NCI-H2081 (cell line): ENCODE data around the gene ZNF468.
A peak's percentile ranks its signal among the peaks of the same experiment; 100 is the strongest.
"Not testable (repeated sequence)": the region's sequence is repeated elsewhere in the genome, so short reads cannot be mapped to it uniquely, and the experiment has no call there.

Source experiments
- DNase-seq, 2 experiments: peaks; one replicate each; lab custom pipeline; 2025; lab: John Stamatoyannopoulos, UW

Gene ZNF468

GRCh38 chr19:52825765-52826164 lies 31.7 kb downstream of the ZNF468 start:
- DNase-seq, result no peak

- DNase-seq, result no peak
Observed at GRCh38 chr19:52823676-52824075, 33.7 kb downstream of the ZNF468 start.

- DNase-seq, result peak; percentile 30 to 47
Observed at GRCh38 chr19:52821204-52821960, 36.0 kb downstream of the ZNF468 start, which contains the start of gene ZNF28. ZNF28 (minus strand) TSS chr19:52821633; CDS start chr19:52817958, 3,675 bp downstream.

DNA sequence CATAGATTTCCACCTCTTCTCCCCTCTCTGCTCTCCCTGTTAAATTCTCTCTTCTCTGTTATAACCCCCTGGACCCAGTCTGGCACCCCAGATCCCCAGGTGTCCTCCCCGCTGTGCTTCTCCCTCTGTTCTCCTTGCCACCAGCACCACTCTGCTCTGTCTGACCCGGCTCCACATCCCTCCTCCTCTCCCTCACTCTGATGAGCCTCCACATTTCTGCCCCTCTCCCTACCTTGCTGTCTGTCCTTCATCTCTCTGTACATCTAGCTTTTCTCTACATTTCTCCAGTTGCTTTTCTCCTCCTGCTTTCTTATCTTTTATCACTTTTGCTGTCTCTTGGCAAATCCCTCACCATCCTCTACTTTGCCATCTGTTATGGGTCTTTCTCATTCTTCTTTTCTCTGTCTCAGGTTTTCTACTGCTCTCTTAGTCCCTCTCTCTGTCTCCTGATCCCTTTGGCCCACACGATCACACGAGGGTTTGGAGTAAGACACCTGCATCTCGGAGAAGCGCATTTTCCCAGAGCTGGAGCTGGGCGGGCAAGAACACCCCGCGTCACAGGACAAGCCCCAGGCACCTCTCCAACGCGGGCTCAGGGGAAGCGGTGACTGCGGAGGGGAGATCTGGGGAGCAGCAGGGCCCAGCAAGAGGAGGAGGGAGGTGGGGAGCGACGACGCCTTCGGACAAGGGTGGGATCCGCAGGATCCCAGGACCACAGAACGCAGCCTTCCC lies 36.8 kb downstream of the ZNF468 start:
- not testable (repeated sequence) for DNase-seq

- DNase-seq, result no peak
Observed at GRCh38 chr19:52809801-52810200, 47.6 kb downstream of the ZNF468 start.

- DNase-seq, result not testable (repeated sequence)
Observed at GRCh38 chr19:52799950-52800640, 57.3 kb downstream of the ZNF468 start.

DNA sequence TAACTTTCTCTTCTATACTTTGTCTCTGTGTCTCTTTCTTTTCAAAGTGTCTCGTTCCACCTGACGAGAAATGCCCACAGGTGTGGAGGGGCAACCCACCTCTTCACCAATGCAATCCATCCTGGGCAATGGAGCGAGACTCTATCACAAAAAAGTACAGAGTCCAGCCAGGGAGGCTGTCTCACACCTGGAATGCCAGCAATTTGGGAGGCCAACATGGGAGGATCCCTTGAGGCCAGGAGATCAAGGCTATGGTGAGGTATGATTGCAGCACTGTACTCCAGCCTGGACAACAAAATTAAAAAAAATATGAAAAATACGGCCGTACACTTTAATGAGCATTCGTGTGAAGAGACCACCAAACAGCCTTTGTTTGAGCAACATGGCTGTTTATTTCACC lies 68.0 kb downstream of the ZNF468 start:
- DNase-seq, result no peak
